Activated CD8-positive, alpha-beta memory T cell treated with anti-CD3 and anti-CD28 coated beads for 4 hours (primary cell): ENCODE measurements around the gene C8A.

Experiments used
- DNase-seq, 2 donors: peaks; one replicate each; pipeline ENCODE4 v3.0.0-alpha.2; 2020; ENCODE audit warnings: low read depth in 2 of 2

The C8A gene

GRCh38 chr1:56967355-56967754 is 112.8 kb downstream of the C8A start:
- no peak for DNase-seq
